GM12864 (cell line): Measurements from ENCODE around the gene RPL7L1.
A peak's percentile ranks its signal among the peaks of the same experiment; 100 is the strongest.
"Not testable (repeated sequence)": the region's sequence is repeated elsewhere in the genome, so short reads cannot be mapped to it uniquely, and the experiment has no call there.

ENCODE experiments used
- DNase-seq: peaks from one replicate; pipeline ENCODE4 v3.0.0-alpha.2; 2011; ENCODE audit warnings: low read depth
- H3K4me3 ChIP-seq: 2 replicates; pipeline ENCODE4 v1.5.1; 2011; ENCODE audit warnings: mild to moderate bottlenecking, low read depth, low read length, control low read depth
- CTCF ChIP-seq: IDR thresholded peaks from 2 replicates; pipeline ENCODE4 v1.5.1; 2011; ENCODE audit warnings: low read depth, mild to moderate bottlenecking, moderate library complexity, low read length, control low read depth, inconsistent platforms; ENCODE audit errors: missing control alignments

The RPL7L1 gene

DNA sequence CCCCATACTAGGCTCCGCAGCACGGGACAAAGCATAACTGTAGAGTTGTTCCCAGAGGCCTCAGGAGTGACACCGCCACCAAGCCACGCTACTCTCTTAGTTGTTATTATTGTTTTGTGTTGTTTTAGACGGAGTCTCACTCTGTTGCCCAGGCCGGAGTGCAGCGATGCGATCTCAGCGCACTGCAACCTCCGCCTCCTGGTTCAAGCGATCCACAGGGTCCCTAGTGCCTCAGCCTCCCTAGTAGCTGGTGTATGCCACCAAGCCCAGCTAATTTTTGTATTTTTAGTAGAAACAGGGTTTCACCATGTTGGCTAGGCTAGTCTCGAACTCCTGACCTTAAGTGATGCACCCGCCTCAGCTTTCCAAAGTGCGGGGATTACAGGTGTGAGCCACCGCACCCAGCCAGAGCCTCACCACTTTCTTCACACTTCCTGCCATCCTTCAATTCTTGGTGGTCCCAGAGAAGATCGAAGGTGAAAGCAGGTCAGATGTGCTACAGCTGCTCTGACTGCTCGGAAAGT lies 11.8 kb downstream of the RPL7L1 start:
- TF ChIP-seq CTCF = no peak
- peak overlapping the region; percentile 98 for H3K4me3 ChIP-seq
- no peak for DNase-seq

DNA sequence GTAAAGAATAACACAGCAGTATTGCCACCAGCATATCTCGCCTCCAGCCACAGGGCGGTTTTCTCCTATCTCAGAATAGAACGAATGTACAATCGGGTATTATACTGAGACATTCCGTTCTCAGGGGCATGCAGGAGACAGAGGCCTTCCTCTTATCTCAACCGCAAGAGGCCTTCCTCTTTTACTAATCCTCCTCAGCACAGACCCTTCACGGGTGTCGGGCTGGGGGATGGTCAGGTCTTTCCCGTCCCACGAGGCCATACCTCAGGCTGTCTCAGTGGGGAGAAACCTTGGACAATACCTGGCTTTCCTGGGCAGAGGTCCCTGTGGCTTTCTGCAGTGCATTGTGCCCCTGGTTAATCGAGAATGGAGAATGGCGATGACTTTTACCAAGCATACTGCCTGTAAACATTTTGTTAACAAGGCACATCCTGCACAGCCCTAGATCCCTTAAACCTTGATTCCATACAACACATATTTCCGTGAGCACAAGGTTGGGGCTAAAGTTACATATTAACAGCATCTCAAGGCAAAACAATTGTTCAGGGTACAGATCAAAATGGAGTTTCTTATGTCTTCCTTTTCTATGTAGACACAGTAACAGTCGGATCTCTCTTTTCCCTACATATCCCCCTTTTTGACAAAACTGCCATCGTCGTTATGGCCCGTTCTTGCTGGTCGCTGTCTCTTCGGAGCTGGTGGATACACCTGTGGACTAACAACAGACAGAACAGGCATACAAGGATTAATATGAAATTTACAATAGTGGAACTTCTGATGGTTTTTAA lies 14.8 kb downstream of the RPL7L1 start:
- H3K4me3 ChIP-seq, DNase-seq: not testable (repeated sequence)

DNA sequence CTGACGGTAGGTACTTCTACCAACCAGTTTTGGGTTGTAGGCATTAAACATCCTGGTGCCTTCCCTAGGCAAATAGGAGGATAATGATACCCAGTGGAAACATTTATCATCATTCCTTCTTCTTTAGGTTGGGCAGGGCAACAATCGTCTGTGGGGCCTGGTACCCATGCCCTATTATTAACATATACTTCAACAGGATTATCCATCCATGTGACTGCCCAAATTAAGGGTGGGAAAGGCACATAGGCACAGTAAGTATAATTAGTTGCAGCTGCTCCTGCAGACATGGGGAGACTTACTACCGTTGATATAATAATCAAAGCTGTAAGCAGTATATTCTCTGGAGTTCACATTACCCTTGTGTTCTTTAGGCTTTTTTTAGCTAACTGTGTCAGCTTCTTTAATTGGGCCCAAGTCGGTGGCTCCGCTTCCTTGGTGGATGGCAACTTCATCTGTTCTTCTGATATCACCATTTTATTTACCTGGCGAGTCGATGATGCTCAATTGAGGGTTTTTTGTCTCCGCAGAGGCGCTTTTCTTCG lies 16.8 kb downstream of the RPL7L1 start:
- no peak for DNase-seq
- H3K4me3 ChIP-seq = no peak overlapping the region
- TF ChIP-seq CTCF = no peak

DNA sequence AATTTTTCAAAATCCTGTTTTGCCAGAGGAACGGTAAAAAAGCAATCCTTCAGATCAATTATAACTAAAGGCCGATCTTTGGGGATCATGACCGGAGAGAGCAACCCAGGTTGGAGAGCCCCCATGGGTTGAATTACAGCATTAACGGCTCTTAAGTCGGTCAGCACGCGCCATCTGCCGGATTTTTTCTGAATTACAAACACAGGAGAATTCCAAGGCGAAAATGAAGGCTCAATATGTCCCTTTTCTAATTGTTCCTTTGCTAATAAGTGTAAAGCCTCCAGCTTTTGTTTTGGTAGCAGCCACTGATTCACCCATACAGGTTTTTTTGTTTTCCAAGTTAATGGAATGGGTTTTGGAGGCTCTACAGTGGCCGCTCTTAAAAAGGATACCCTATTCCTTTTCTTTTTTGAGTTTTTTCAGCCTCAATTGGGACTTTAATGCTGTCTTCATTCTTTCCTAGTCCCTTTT lies 19.5 kb downstream of the RPL7L1 start:
- TF ChIP-seq CTCF = peak; percentile 61
- no peak overlapping the region for H3K4me3 ChIP-seq
- DNase-seq = peak; percentile 43

- H3K4me3 ChIP-seq = no peak overlapping the region
- DNase-seq = no peak
- no peak for TF ChIP-seq CTCF
These were observed 20.5 kb downstream of the RPL7L1 start for GRCh38 chr6:42899871-42900270.

- no peak overlapping the region for H3K4me3 ChIP-seq
- TF ChIP-seq CTCF = peak; percentile 73
- peak; percentile 60 for DNase-seq
These were observed 22.1 kb downstream of the RPL7L1 start for GRCh38 chr6:42901538-42901957.

- not testable (repeated sequence) for H3K4me3 ChIP-seq, DNase-seq
These were observed 23.2 kb downstream of the RPL7L1 start for GRCh38 chr6:42902429-42903263.
